ENCODE measurements around the gene PRELID1.

GRCh38 chr5:177343777-177344176 lies 40.2 kb downstream of the PRELID1 start:
- TF ChIP-seq CTCF (IDR thresholded peaks at IDR 0.05) (no peak), POLR2A (IDR thresholded peaks at IDR 0.05) (no peak)
